ENCODE data around the gene MTFR1L. TPM values are rescaled to one million over a fixed set of nuclear protein-coding genes. Genes with fewer than 3 reads are reported as not detected.

MTFR1L gene
- total RNA-seq, 1 donor from 2014 or later = 20.9 TPM

- H3K36me3 ChIP-seq = peaks cover 0 to 7% of the 10 kb centered on the region in 2 donors
- no peaks in the 10 kb centered on the region for H3K27me3 ChIP-seq
- H3K9me3 ChIP-seq = no peaks in the 10 kb centered on the region
- TF ChIP-seq CTCF (IDR thresholded peaks at IDR 0.05) = no peak
- peak overlapping the region in 1 of 2 donors; percentile 10 for H3K27ac ChIP-seq
- no peak overlapping the region for H3K4me3 ChIP-seq
- peaks cover 0 to 9% of the 10 kb centered on the region in 2 donors for H3K4me1 ChIP-seq
- no peak for DNase-seq (ENCODE audit: low spot score in 2 of 2)
- intact Hi-C loops (cut with DNase I) = no loop called here
Measured at GRCh38 chr1:25786887-25787759, 32.6 kb upstream of the MTFR1L start.

DNA sequence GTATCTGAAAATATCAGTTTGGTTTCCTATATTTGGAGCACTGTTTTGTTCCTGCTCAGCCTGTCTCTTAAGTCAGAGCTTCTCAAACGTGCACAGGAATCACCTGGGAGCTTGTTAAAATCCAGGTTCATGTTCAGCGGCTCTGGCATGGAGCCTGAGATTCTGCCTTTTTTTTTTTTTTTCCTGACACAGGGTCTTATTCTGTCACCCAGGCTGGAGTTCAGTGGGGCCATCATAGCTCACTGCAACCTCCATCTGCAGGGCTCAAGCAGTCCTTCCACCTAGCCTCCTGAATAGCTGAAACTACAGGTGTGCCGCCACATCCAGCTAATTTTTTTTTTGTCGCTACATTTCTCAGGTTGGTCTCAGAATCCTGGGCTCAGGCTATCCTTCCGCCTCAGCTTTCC lies 32.0 kb upstream of the MTFR1L start:
- no peak overlapping the region for H3K27ac ChIP-seq
- no peak for TF ChIP-seq CTCF (IDR thresholded peaks at IDR 0.05)
- intact Hi-C loops (cut with DNase I) = no loop called here
- no peak for DNase-seq (ENCODE audit: low spot score in 2 of 2)
- H3K27me3 ChIP-seq = no peaks in the 10 kb centered on the region
- H3K9me3 ChIP-seq = no peaks in the 10 kb centered on the region
- H3K36me3 ChIP-seq = peaks cover 0 to 7% of the 10 kb centered on the region in 2 donors
- peaks cover 0 to 9% of the 10 kb centered on the region in 2 donors for H3K4me1 ChIP-seq
- H3K4me3 ChIP-seq = no peak overlapping the region

DNA sequence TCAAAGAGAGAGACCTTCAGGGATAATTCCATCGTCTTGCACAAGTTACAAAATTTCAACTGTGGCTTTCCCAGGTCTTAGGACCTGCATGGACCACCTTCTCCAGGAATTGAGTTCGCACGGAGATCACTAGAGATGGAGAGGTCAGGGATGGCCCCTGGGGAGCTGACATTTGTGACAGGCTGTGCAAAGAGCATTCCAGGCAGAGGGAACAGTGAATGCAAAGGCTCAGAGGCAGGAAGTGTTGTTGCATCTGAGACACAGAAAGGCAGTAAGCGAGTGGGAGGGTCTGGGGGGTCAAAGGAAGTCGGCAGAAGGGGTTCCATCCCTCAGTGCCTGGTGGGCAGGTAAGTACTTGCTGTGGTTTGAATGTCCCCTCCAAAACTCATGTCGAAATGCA lies 29.3 kb upstream of the MTFR1L start:
- Histone ChIP-seq H3K4me1 (peaks cover 0 to 9% of the 10 kb centered on the region in 2 donors), H3K4me3 (no peak overlapping the region), H3K9me3 (no peaks in the 10 kb centered on the region), H3K27me3 (no peaks in the 10 kb centered on the region), H3K27ac (no peak overlapping the region), H3K36me3 (no peaks in the 10 kb centered on the region)
- intact Hi-C loops (cut with DNase I) = no loop called here
- DNase-seq (ENCODE audit: low spot score in 2 of 2) = no peak
- TF ChIP-seq CTCF (IDR thresholded peaks at IDR 0.05) = no peak

DNA sequence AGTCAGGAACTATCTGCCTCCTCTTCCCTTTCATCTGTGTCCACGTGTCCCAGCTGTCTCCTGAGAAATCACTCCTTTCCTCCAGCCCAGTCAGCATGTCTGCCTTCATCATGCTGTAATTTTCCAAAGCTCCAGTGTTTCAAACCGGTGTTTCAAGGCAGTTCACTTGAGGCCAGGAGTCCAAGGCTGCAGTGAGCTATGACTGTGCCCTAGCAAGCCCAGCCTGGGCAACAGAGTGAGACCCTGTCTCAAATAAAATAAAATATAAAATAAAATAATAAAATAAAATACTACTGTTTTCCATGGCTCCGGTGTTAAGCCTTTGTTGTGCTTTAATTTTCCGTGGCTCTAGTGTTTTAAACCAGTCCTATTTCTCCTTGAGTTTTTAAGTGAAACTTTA lies 27.6 kb upstream of the MTFR1L start:
- Histone ChIP-seq H3K4me1 (peaks cover 4 to 8% of the 10 kb centered on the region in 2 donors), H3K4me3 (no peak overlapping the region), H3K27ac (no peak overlapping the region), H3K27me3 (no peaks in the 10 kb centered on the region), H3K36me3 (no peaks in the 10 kb centered on the region), H3K9me3 (no peaks in the 10 kb centered on the region)
- intact Hi-C loops (cut with DNase I) = no loop called here
- no peak for DNase-seq (ENCODE audit: low spot score in 2 of 2)
- TF ChIP-seq CTCF (IDR thresholded peaks at IDR 0.05) = no peak

DNA sequence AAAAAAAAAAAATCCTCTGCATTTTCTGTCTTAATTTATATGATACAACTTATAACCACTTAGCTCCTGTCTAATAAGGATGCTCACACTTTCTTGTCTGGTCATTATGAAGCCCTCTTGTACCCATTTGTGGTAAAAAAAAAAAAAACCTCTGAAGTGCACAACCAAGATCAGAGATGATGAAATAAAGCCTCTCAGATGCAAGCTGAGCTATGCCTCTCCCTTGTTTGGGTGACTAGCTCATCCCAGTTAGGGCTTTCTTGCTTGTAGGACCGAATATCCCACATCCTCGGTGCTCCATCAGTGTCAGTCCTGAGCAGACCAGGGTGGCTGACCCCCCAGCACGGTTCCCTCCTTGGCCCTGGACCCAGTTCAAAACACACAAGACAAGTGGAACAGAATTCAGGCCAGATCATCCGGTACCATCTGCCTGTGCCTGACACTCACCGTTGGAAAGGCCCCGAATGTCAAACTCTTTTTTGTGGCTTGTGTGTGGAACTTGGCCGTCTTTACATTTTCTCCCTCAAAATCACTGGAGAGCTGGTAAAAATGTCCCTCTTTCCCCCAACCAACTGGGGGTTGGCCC lies 26.1 kb upstream of the MTFR1L start:
- DNase-seq (ENCODE audit: low spot score in 2 of 2) = no peak
- Histone ChIP-seq H3K4me3 (no peak overlapping the region), H3K9me3 (no peaks in the 10 kb centered on the region), H3K27me3 (no peaks in the 10 kb centered on the region), H3K36me3 (no peaks in the 10 kb centered on the region), H3K27ac (no peak overlapping the region), H3K4me1 (peaks cover 4 to 5% of the 10 kb centered on the region in 2 donors)
- no peak for TF ChIP-seq CTCF (IDR thresholded peaks at IDR 0.05)
- intact Hi-C loops (cut with DNase I) = no loop called here

Measured in ascending aorta (tissue), 2 donors.